ENCODE measurements around the gene SPC25. TPM values are rescaled to one million over a fixed set of nuclear protein-coding genes. Genes with fewer than 3 reads are reported as not detected.
"Not testable (repeated sequence)": the region's sequence is repeated elsewhere in the genome, so short reads cannot be mapped to it uniquely, and the experiment has no call there.

The SPC25 gene
- total and polyA plus RNA-seq, 2 experiments from 2014 or later: 23.4 to 72.7 TPM

GRCh38 chr2:168874368-168875054 lies 15.7 kb downstream of the SPC25 start (continued):
- TF ChIP-seq ETS1 (IDR thresholded peaks at IDR 0.05) (no peak), JUNB (IDR thresholded peaks at IDR 0.05; ENCODE audit: unreplicated experiment) (no peak), NANOG (IDR thresholded peaks at IDR 0.05; ENCODE audit: borderline replicate concordance) (no peak)

GRCh38 chr2:168870824-168871223 lies 19.4 kb downstream of the SPC25 start:
- not testable (repeated sequence) for H3K27ac ChIP-seq (ENCODE audit: low read depth); H3K27me3 Mint-ChIP-seq (ENCODE audit: insufficient read depth, low read depth, poor library complexity); H3K36me3 ChIP-seq (ENCODE audit: insufficient read depth); H3K9me2 ChIP-seq (ENCODE audit: insufficient read depth); H2AFZ ChIP-seq; H3K27ac Mint-ChIP-seq; H3K27me3 ChIP-seq (ENCODE audit: insufficient read depth); H3F3A ChIP-seq (replicated peaks; ENCODE audit: low read depth); H4K20me1 ChIP-seq (replicated peaks; ENCODE audit: insufficient read depth); H3K4me3 Mint-ChIP-seq; H3K4me2 ChIP-seq; H3K4me1 ChIP-seq (ENCODE audit: insufficient read depth); DNase-seq (ENCODE audit: low spot score); H3K4me3 ChIP-seq; ATAC-seq; H3K79me2 ChIP-seq (replicated peaks; ENCODE audit: insufficient read depth); H3K4me1 Mint-ChIP-seq; H3K9me3 Mint-ChIP-seq
- peaks cover 63% of the 10 kb centered on the region for H3K36me3 Mint-ChIP-seq (ENCODE audit: low read depth)

- H3K36me3 ChIP-seq (ENCODE audit: insufficient read depth); H3K4me3 Mint-ChIP-seq; H3F3A ChIP-seq (replicated peaks; ENCODE audit: low read depth); H3K4me2 ChIP-seq; H3K4me3 ChIP-seq; H3K9me2 ChIP-seq (ENCODE audit: insufficient read depth); H3K27ac ChIP-seq (ENCODE audit: low read depth); H3K4me1 Mint-ChIP-seq; H2AFZ ChIP-seq; DNase-seq (ENCODE audit: low spot score); H3K4me1 ChIP-seq (ENCODE audit: insufficient read depth); H3K79me2 ChIP-seq (replicated peaks; ENCODE audit: insufficient read depth); H3K27me3 Mint-ChIP-seq (ENCODE audit: insufficient read depth, low read depth, poor library complexity); H3K27ac Mint-ChIP-seq; H3K9me3 Mint-ChIP-seq; H4K20me1 ChIP-seq (replicated peaks; ENCODE audit: insufficient read depth); ATAC-seq; H3K27me3 ChIP-seq (ENCODE audit: insufficient read depth): not testable (repeated sequence)
- peaks cover 64% of the 10 kb centered on the region for H3K36me3 Mint-ChIP-seq (ENCODE audit: low read depth)
These were observed 19.9 kb downstream of the SPC25 start for GRCh38 chr2:168870369-168870768.

- not testable (repeated sequence) for H3K9me3 Mint-ChIP-seq; DNase-seq (ENCODE audit: low spot score); H3K4me1 ChIP-seq (ENCODE audit: insufficient read depth); H3F3A ChIP-seq (replicated peaks; ENCODE audit: low read depth); H4K20me1 ChIP-seq (replicated peaks; ENCODE audit: insufficient read depth); H3K27me3 Mint-ChIP-seq (ENCODE audit: insufficient read depth, low read depth, poor library complexity); H3K79me2 ChIP-seq (replicated peaks; ENCODE audit: insufficient read depth); H3K4me2 ChIP-seq; H3K27ac Mint-ChIP-seq; H3K27ac ChIP-seq (ENCODE audit: low read depth); H3K9me2 ChIP-seq (ENCODE audit: insufficient read depth); H3K4me1 Mint-ChIP-seq; ATAC-seq; H3K4me3 Mint-ChIP-seq; H3K36me3 ChIP-seq (ENCODE audit: insufficient read depth); H2AFZ ChIP-seq; H3K27me3 ChIP-seq (ENCODE audit: insufficient read depth); H3K4me3 ChIP-seq
- peaks cover 66% of the 10 kb centered on the region for H3K36me3 Mint-ChIP-seq (ENCODE audit: low read depth)
These were observed 23.1 kb downstream of the SPC25 start for GRCh38 chr2:168867164-168867563.
